ENCODE data around the gene TRAF1. TPM values are rescaled to one million over a fixed set of nuclear protein-coding genes. Genes with fewer than 3 reads are reported as not detected.

Gene TRAF1
- total RNA-seq, 1 experiment from 2014 or later = 1.6 TPM

DNA sequence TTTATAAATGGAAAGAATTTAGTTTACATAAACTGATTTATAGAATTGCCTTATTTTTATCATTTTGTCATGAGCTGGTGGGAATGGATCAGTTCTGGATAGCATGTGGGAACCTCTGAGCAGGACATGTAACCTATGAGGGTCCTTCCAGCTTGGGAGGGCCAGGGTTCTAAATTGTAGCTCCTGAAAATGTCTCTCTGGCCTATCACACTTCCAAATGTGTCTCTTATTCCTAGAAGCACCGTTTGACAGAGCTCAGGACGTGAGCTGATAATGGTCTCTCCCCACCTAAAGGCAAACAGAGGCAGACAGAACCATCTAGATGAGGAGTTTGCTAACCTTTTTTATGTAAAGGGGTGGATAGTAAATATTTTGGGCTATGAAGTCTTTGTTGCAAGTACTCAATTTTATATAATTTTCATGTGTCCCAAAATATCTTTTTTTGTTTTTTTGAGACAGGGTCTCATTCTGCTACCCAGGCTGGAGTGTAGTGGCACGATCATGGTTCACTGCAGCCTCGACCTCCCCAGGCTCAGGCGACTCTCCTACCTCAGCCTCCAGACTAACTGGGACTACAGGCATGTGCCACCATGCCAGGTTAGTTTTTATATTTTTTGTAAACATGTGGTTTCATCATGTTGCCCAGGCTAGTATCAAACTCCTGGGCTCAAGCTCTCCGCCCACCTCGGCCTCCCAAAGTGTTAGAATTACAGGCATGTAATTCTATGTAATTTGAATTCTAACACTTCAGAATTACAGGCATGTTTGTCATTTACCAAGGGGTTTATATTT, 4.0 kb downstream of the TRAF1 start:
- no peak for DNase-seq
- TF ChIP-seq, protein P1, sequence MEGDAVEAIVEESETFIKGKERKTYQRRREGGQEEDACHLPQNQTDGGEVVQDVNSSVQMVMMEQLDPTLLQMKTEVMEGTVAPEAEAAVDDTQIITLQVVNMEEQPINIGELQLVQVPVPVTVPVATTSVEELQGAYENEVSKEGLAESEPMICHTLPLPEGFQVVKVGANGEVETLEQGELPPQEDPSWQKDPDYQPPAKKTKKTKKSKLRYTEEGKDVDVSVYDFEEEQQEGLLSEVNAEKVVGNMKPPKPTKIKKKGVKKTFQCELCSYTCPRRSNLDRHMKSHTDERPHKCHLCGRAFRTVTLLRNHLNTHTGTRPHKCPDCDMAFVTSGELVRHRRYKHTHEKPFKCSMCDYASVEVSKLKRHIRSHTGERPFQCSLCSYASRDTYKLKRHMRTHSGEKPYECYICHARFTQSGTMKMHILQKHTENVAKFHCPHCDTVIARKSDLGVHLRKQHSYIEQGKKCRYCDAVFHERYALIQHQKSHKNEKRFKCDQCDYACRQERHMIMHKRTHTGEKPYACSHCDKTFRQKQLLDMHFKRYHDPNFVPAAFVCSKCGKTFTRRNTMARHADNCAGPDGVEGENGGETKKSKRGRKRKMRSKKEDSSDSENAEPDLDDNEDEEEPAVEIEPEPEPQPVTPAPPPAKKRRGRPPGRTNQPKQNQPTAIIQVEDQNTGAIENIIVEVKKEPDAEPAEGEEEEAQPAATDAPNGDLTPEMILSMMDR (IDR thresholded peaks at IDR 0.05; ENCODE audit: unreplicated experiment) = no peak
- no TSS peak for BruUV-seq (replicated peaks)
- Mint-ChIP-seq H3K27ac (ENCODE audit: unreplicated experiment) (no peak overlapping the region), H3K4me1 (ENCODE audit: low read depth, unreplicated experiment) (no peaks in the 10 kb centered on the region), H3K36me3 (ENCODE audit: insufficient read depth, unreplicated experiment) (no peaks in the 10 kb centered on the region), H3K4me3 (ENCODE audit: low read depth, unreplicated experiment) (no peak overlapping the region), H3K27me3 (ENCODE audit: unreplicated experiment) (no peaks in the 10 kb centered on the region), H3K9me3 (ENCODE audit: low read depth, unreplicated experiment) (no peaks in the 10 kb centered on the region)
- CTCF ChIA-PET = no interaction called here
- intact Hi-C loops (cut with micrococcal nuclease; ENCODE audit: unreplicated experiment) = no loop called here

DNA sequence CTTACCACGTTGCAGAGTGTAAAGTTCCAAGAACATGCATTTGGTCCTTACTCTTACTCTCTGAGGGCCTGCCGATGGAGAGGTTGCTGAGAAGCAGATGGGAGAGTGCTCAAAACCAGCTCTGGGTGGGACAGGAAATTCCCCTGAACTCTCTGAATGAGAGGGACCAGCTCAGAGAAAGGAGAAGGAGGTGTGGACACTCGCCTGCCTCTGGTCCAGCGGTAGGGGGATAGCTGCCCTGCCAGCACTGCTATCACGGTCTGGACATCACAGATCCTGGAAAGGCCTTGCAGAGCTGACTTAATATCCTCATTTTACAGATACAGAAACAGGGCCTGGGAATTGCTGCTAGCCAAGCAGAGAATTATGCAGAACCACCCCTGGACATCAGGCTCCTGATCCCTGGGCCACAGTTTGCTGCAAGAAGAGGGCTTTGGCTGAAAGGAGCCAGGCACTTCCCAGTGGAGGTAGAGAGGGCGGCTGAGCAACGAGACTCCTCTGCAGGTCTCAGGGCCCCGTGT, 4.9 kb downstream of the TRAF1 start:
- no peaks in the 10 kb centered on the region for H3K9me3 Mint-ChIP-seq (ENCODE audit: low read depth, unreplicated experiment)
- no peaks in the 10 kb centered on the region for H3K36me3 Mint-ChIP-seq (ENCODE audit: insufficient read depth, unreplicated experiment)
- no TSS peak for BruUV-seq (replicated peaks)
- DNase-seq = no peak
- CTCF ChIA-PET = no interaction called here
- intact Hi-C loops (cut with micrococcal nuclease; ENCODE audit: unreplicated experiment) = no loop called here
- no peak overlapping the region for H3K27ac Mint-ChIP-seq (ENCODE audit: unreplicated experiment)
- H3K27me3 Mint-ChIP-seq (ENCODE audit: unreplicated experiment) = no peaks in the 10 kb centered on the region
- H3K4me3 Mint-ChIP-seq (ENCODE audit: low read depth, unreplicated experiment) = no peak overlapping the region
- no peaks in the 10 kb centered on the region for H3K4me1 Mint-ChIP-seq (ENCODE audit: low read depth, unreplicated experiment)
- TF ChIP-seq, protein P1 (IDR thresholded peaks at IDR 0.05; ENCODE audit: unreplicated experiment) = no peak

DNA sequence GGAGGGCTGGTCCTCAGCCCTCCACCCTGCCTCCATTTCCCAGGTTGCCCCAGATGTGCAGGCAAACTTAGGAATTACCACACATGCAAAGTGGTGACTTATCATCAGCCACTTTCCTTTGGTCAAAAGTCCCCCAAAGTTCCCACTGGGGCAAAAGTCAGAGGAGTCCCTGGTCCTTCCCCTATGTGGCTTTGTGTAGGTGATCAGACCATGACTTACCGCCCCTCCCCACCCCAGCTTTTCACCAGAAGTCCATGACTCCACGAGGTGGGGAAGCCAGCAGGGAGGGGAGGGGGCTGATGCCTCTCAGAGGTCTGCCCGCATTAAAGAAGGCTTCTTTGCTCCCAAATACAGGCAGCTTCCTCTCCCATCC, 5.8 kb downstream of the TRAF1 start:
- BruUV-seq (replicated peaks) = no TSS peak
- no peaks in the 10 kb centered on the region for H3K27me3 Mint-ChIP-seq (ENCODE audit: unreplicated experiment)
- H3K4me3 Mint-ChIP-seq (ENCODE audit: low read depth, unreplicated experiment) = no peak overlapping the region
- H3K4me1 Mint-ChIP-seq (ENCODE audit: low read depth, unreplicated experiment) = no peaks in the 10 kb centered on the region
- no peak overlapping the region for H3K27ac Mint-ChIP-seq (ENCODE audit: unreplicated experiment)
- DNase-seq = no peak
- intact Hi-C loops (cut with micrococcal nuclease; ENCODE audit: unreplicated experiment) = no loop called here
- H3K9me3 Mint-ChIP-seq (ENCODE audit: low read depth, unreplicated experiment) = no peaks in the 10 kb centered on the region
- TF ChIP-seq, protein P1 (IDR thresholded peaks at IDR 0.05; ENCODE audit: unreplicated experiment) = no peak
- CTCF ChIA-PET = no interaction called here
- no peaks in the 10 kb centered on the region for H3K36me3 Mint-ChIP-seq (ENCODE audit: insufficient read depth, unreplicated experiment)

DNA sequence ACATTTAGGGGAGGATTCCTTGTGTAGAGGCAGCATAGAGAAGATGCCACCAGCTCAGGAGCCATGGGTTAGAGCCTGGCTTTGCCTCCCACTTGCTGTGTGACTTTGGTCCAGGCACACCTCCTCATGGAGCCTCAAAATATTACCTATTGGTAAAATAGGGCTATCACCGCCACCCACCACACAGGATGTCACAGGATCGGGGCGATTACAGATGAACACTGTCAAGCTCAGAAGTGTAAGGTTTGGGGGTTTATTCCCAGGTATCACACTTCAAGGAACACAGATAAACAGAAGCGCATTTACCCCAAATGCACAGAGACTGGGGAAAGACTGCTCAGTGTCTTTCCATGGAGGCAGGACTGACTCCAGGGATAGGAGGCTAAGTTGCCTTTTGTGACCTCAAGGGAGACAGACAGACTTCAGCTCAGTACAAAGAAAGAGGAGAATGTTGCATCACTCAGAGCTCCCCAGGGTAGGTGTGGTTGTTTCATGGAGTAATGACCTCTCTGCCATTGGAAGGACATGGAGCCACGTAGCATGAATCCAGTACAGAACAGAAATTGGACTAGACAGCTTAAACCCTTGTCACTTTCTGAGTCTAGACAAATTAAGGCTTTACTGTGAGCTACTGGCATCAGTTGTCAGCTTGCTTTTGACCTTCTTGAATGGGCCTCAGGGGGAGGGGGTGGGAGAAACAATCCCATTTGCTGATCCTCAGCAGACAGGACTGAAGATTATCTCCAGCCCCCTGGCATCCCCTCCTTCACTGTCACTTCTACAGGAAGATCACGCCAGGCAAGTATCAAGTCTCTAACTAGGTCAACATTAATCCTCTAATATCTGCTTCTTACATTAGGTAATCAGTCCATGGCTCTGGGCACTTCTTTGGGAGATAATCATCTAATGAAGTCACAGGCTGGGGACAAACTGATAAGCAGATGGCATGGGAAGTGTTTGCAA, 6.5 kb downstream of the TRAF1 start:
- H3K9me3 Mint-ChIP-seq (ENCODE audit: low read depth, unreplicated experiment) = no peaks in the 10 kb centered on the region
- no peaks in the 10 kb centered on the region for H3K27me3 Mint-ChIP-seq (ENCODE audit: unreplicated experiment)
- H3K4me1 Mint-ChIP-seq (ENCODE audit: low read depth, unreplicated experiment) = no peaks in the 10 kb centered on the region
- intact Hi-C loops (cut with micrococcal nuclease; ENCODE audit: unreplicated experiment) = no loop called here
- no peaks in the 10 kb centered on the region for H3K36me3 Mint-ChIP-seq (ENCODE audit: insufficient read depth, unreplicated experiment)
- no TSS peak for BruUV-seq (replicated peaks)
- CTCF ChIA-PET = interaction anchor here (0.6 to 0.7 kb wide), 4 partner anchors 36 to 164 kb away, joined by 3 to 8 read pairs (median 4); no protein-coding TSS in a partner anchor
- TF ChIP-seq, protein P1 (IDR thresholded peaks at IDR 0.05; ENCODE audit: unreplicated experiment) = no peak
- H3K4me3 Mint-ChIP-seq (ENCODE audit: low read depth, unreplicated experiment) = no peak overlapping the region
- H3K27ac Mint-ChIP-seq (ENCODE audit: unreplicated experiment) = no peak overlapping the region
- DNase-seq = no peak

Data from Calu3 (cell line).